Activated T-cell treated with anti-CD3 and anti-CD28 coated beads, Interleukin-2, amount 50 U/mL, for 72 hours (primary cell): ENCODE measurements around the gene IFNAR1. TPM values are rescaled to one million over a fixed set of nuclear protein-coding genes. Genes with fewer than 3 reads are reported as not detected.

ENCODE experiments used
- ATAC-seq, 2 donors: fragments of 150-1000 bp; cut with Tn5 transposase; replicated peaks in 1 of 2; 2 replicates each; pipeline ENCODE4 v1.10.0; 2021; ENCODE audit warnings: moderate library complexity in 2 of 2, mild to moderate bottlenecking in 1 of 2
- DNase-seq, 2 donors: peaks; one replicate each; pipeline ENCODE4 v3.0.0; 2021 to 2022; ENCODE audit warnings: mixed read lengths in 1 of 2
- H3K27ac Mint-ChIP-seq: one replicate; pipeline ENCODE4 v1.8.0; 2022; ENCODE audit warnings: mild to moderate bottlenecking, moderate library complexity, mixed read lengths
- H3K27me3 Mint-ChIP-seq: one replicate; pipeline ENCODE4 v1.8.0; 2022; ENCODE audit warnings: low read depth, mixed read lengths
- H3K36me3 Mint-ChIP-seq, 2 donors: one replicate each; pipeline ENCODE4 v1.8.0; 2022; ENCODE audit warnings: mixed read lengths in 2 of 2, mild to moderate bottlenecking in 1 of 2; ENCODE audit not compliant: insufficient read depth in 2 of 2
- H3K4me1 Mint-ChIP-seq: one replicate; pipeline ENCODE4 v1.8.0; 2022; ENCODE audit warnings: low read depth, mixed read lengths
- H3K4me3 Mint-ChIP-seq, 2 donors: one replicate each; pipeline ENCODE4 v1.8.0; 2022; ENCODE audit warnings: mild to moderate bottlenecking in 2 of 2, mixed read lengths in 2 of 2, moderate library complexity in 2 of 2
- H3K9me3 Mint-ChIP-seq, 2 donors: one replicate each; pipeline ENCODE4 v1.8.0; 2022; ENCODE audit warnings: mixed read lengths in 2 of 2
- total RNA-seq, 2 donors: library from RNA; stranded (reverse); gene quantifications; one replicate each; pipeline ENCODE4 v1.2.3, GENCODE V29; 2022

Gene IFNAR1
- total RNA-seq, 2 donors from 2014 or later: 28.2 to 29.1 TPM

GRCh38 chr21:33391656-33392055, 66.9 kb downstream of the IFNAR1 start:
- no peak overlapping the region for H3K4me3 Mint-ChIP-seq
- DNase-seq (no peak), ATAC-seq (no peak)
- H3K9me3 Mint-ChIP-seq: no peaks in the 10 kb centered on the region
- H3K36me3 Mint-ChIP-seq: no peaks in the 10 kb centered on the region
- H3K27ac Mint-ChIP-seq: no peak overlapping the region
- no peaks in the 10 kb centered on the region for H3K4me1 Mint-ChIP-seq
- H3K27me3 Mint-ChIP-seq: peaks cover 31% of the 10 kb centered on the region

GRCh38 chr21:33392284-33392985, 67.7 kb downstream of the IFNAR1 start:
- no peak overlapping the region for H3K4me3 Mint-ChIP-seq

DNA sequence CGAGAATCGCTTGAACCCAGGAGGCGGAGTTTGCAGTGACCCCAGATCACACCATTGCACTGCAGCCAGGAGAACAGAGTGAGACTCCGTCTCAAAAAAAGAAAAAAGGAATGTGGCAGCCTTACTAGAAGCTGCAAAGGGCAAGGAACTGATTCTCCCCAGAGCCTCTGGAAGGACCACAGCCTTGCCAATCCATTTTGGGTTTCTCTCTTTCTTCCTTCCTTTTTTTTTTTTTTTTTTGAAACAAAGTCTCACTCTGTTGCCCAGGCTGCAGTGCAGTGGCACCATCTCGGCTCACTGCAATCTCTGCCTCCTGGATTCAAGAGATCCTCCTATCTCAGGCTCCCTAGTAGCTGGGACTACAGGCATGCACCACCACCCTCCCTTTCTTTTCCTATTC, 68.6 kb downstream of the IFNAR1 start:
- H3K4me3 Mint-ChIP-seq: no peak overlapping the region
- H3K36me3 Mint-ChIP-seq: no peaks in the 10 kb centered on the region
- H3K4me1 Mint-ChIP-seq: no peaks in the 10 kb centered on the region
- peaks cover 27% of the 10 kb centered on the region for H3K27me3 Mint-ChIP-seq
- no peak for DNase-seq
- no peak for ATAC-seq
- no peak overlapping the region for H3K27ac Mint-ChIP-seq
- no peaks in the 10 kb centered on the region for H3K9me3 Mint-ChIP-seq

More at GRCh38 chr21:33392284-33392985, 67.7 kb downstream of the IFNAR1 start:
- Mint-ChIP-seq H3K9me3 (no peaks in the 10 kb centered on the region), H3K36me3 (no peaks in the 10 kb centered on the region), H3K4me1 (no peaks in the 10 kb centered on the region), H3K27ac (peak overlapping the region; percentile 14), H3K27me3 (peaks cover 31% of the 10 kb centered on the region)
- ATAC-seq: no peak
- no peak for DNase-seq

DNA sequence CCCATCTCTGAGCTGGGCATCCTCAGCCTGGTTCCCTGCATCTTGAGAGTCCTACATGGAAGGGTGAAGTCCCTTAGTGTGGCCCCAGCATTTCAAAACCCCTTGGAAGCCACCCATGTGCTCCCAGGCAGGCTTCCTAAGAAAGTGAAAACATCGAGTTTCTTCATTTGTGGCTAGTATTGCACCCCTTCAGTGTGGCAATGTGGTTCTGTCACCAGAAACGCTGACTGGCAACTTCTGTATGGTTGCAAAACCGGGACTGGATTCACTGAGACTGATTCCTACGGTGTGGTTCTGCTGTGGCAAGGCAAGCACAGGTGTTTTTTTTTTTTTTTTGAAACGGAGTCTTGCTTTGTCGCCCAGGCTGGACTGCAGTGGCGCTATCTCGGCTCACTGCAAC, 69.5 kb downstream of the IFNAR1 start:
- H3K36me3 Mint-ChIP-seq: no peaks in the 10 kb centered on the region

GRCh38 chr21:33395891-33396331, 71.1 kb downstream of the IFNAR1 start:
- DNase-seq (no peak), ATAC-seq (no peak)
- no peaks in the 10 kb centered on the region for H3K36me3 Mint-ChIP-seq
- peaks cover 0 to under 1% of the 10 kb centered on the region in 2 donors for H3K9me3 Mint-ChIP-seq
- H3K4me1 Mint-ChIP-seq: peaks cover 4% of the 10 kb centered on the region
- H3K27ac Mint-ChIP-seq: no peak overlapping the region
- peaks cover 12% of the 10 kb centered on the region for H3K27me3 Mint-ChIP-seq
- no peak overlapping the region for H3K4me3 Mint-ChIP-seq

More for the DNA sequence above, 69.5 kb downstream of the IFNAR1 start:
- ATAC-seq (no peak), DNase-seq (no peak)
- H3K9me3 Mint-ChIP-seq: no peaks in the 10 kb centered on the region
- H3K27me3 Mint-ChIP-seq: peaks cover 24% of the 10 kb centered on the region
- no peaks in the 10 kb centered on the region for H3K4me1 Mint-ChIP-seq
- H3K27ac Mint-ChIP-seq: no peak overlapping the region
- H3K4me3 Mint-ChIP-seq: no peak overlapping the region

- no peak overlapping the region for H3K27ac Mint-ChIP-seq
- H3K27me3 Mint-ChIP-seq: peaks cover 17% of the 10 kb centered on the region
- peaks cover 0 to 1% of the 10 kb centered on the region in 2 donors for H3K9me3 Mint-ChIP-seq
- ATAC-seq (no peak), DNase-seq (no peak)
- peaks cover 7% of the 10 kb centered on the region for H3K4me1 Mint-ChIP-seq
- no peaks in the 10 kb centered on the region for H3K36me3 Mint-ChIP-seq
- H3K4me3 Mint-ChIP-seq: no peak overlapping the region
Observed at GRCh38 chr21:33396436-33396835, 71.7 kb downstream of the IFNAR1 start.

DNA sequence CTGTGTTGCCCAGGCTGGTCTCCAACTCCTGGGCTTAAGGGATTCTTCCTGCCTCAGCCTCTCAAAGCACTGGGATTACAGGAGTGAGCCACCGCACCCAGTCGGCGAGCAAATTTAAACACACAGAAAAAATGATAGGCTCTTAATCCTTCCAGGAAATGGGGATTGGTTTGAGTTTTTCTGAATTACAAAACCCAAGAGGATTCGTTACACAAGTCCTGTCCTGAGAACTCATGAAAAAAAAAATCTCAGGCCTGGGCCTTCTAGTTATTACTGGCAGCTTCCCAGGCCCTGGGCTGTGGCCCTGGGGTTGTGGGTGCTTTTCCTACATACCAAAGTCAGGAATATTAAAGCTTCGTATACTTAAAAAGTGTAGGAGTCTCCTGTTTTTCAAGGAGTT, 72.2 kb downstream of the IFNAR1 start:
- H3K36me3 Mint-ChIP-seq: no peaks in the 10 kb centered on the region
- no peak for ATAC-seq
- DNase-seq: no peak
- H3K9me3 Mint-ChIP-seq: peaks cover 0 to 1% of the 10 kb centered on the region in 2 donors
- H3K4me3 Mint-ChIP-seq: no peak overlapping the region
- no peak overlapping the region for H3K27ac Mint-ChIP-seq
- peaks cover 7% of the 10 kb centered on the region for H3K4me1 Mint-ChIP-seq
- peaks cover 16% of the 10 kb centered on the region for H3K27me3 Mint-ChIP-seq

GRCh38 chr21:33397717-33398116, 72.9 kb downstream of the IFNAR1 start:
- no peak for DNase-seq
- Mint-ChIP-seq H3K36me3 (no peaks in the 10 kb centered on the region), H3K4me3 (no peak overlapping the region), H3K9me3 (peaks cover 0 to 1% of the 10 kb centered on the region in 2 donors), H3K4me1 (peaks cover 7% of the 10 kb centered on the region), H3K27me3 (peaks cover 9% of the 10 kb centered on the region), H3K27ac (no peak overlapping the region)
- ATAC-seq: no peak

DNA sequence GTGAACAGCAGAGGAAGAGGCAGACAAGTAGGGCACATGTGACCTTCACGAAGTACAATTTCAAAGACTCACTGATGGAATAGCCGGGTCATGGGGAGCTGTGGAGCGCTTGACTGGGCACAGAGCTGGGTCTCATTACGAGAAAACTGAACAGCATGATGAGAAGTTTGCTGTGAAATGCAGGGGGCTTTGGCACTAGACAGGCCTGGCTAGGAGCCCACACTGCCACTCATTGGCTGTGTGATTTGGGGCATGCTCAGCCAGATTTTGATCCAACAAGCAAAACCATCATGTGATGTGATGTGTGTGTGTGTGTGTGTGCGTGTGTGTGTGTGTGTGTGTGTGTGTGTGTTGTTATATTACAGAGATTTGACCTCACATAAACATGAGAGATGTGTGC, 73.6 kb downstream of the IFNAR1 start:
- ATAC-seq: no peak

GRCh38 chr21:33401630-33401992, 76.8 kb downstream of the IFNAR1 start:
- ATAC-seq (no peak), DNase-seq (no peak)
- Mint-ChIP-seq H3K27me3 (peaks cover 6% of the 10 kb centered on the region), H3K4me3 (no peak overlapping the region), H3K9me3 (peaks cover 0 to 1% of the 10 kb centered on the region in 2 donors), H3K27ac (no peak overlapping the region), H3K36me3 (peaks cover 5 to 7% of the 10 kb centered on the region in 2 donors), H3K4me1 (peaks cover 34% of the 10 kb centered on the region)

More for the DNA sequence above, 73.6 kb downstream of the IFNAR1 start:
- Mint-ChIP-seq H3K27me3 (peaks cover 6% of the 10 kb centered on the region), H3K27ac (no peak overlapping the region), H3K4me1 (peaks cover 7% of the 10 kb centered on the region), H3K4me3 (no peak overlapping the region), H3K36me3 (no peaks in the 10 kb centered on the region), H3K9me3 (peaks cover 0 to 1% of the 10 kb centered on the region in 2 donors)
- no peak for DNase-seq

DNA sequence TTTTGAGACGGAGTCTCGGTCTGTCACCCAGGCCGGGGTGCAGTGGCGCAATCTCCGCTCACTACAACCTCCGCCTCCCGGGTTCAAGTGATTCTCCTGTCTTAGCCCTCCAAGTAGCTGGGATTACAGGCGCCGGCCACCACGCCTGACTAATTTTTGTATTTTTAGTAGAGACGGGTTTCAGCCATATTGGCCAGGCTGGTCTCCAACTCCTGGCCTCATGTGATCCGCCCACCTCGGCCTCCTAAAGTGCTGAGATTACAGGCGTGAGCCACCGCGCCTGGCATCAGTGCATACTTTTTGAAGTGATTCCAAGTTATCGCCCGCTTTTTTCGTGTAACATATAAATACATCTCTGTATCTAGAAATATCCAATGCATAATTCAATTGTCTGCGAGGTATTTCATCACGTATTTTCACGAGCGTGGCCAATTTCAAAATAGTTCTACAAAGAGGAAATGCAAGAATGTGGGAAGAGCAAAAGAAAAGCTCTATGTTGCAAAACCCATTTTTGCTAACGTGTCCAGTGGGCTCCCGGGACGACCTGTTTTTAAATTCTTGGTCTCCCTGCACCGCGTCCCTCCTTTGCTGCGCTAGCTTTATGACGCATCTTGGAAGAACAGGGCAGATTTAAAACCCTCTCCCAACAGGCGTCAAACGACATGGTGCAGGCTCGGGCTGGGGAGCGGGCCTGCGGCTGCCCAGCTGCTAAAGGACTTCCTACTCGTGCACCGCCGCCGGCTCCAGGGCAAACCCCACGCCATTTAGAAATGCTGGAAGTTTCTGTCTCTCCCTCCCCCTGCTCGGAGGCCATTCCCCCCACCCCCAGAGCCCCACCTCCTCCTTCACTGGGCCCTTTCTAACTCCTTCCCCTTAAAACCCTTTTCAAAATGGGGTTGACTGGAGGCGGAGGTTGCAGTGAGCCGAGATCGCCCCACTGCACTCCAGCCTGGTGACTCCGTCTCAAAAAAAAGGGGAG, 77.5 kb downstream of the IFNAR1 start:
- H3K27me3 Mint-ChIP-seq: peaks cover 6% of the 10 kb centered on the region

DNA sequence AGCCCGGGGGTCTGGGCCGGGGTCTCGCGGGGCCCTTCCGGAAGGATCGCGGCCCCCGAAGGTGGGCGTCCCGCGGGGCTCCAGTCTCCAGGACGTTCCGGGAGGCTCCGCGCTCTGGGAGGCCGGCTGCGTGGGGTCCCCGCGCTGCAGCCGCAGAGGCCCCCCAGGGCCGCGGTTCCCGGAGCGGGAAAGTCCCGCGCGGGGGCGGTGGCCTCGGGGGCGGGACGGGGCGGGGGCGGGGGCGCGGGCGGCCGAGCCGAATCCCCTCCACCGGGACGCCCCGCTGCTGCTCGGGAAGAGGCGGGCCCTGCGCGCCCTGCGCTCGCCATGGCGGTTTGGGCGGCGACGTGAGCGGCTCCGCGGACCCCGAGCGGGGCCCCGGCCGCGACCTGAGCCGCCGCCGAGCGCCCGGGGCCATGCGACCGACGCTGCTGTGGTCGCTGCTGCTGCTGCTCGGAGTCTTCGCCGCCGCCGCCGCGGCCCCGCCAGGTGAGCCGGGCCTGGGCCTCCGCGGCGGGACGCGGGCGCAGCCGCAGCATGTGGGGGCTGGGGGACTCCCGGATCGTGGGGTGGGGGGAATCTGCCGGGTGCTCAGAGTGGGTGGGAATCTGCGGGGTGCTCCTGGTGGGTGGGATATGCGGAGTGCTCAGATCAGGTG, 78.5 kb downstream of the IFNAR1 start, which contains the start of gene IFNGR2:
Gene IFNGR2 (plus strand): TSS at position 286 of the 658 bp plus-strand sequence. CDS start 131 bp downstream, at position 417.
- peak within 1 kb of the TSS; percentile 88 for H3K27ac Mint-ChIP-seq
- DNase-seq (peak; percentile 46 to 54), ATAC-seq (peak; percentile 61 to 63)
- peaks cover 43% of the 10 kb centered on the region for H3K4me1 Mint-ChIP-seq
- H3K9me3 Mint-ChIP-seq: peaks cover 0 to 1% of the 10 kb centered on the region in 2 donors
- H3K27me3 Mint-ChIP-seq: peaks cover 6% of the 10 kb centered on the region
- H3K36me3 Mint-ChIP-seq: peaks cover 5 to 7% of the 10 kb centered on the region in 2 donors
- H3K4me3 Mint-ChIP-seq: peak within 1 kb of the TSS; percentile 96 to 98

More for the DNA sequence above, 77.5 kb downstream of the IFNAR1 start:
- H3K27ac Mint-ChIP-seq: no peak overlapping the region
- peak overlapping the region; percentile 56 to 73 for H3K4me3 Mint-ChIP-seq
- no peak for DNase-seq
- no peak for ATAC-seq
- peaks cover 5 to 7% of the 10 kb centered on the region in 2 donors for H3K36me3 Mint-ChIP-seq
- H3K9me3 Mint-ChIP-seq: peaks cover 0 to 1% of the 10 kb centered on the region in 2 donors
- peaks cover 41% of the 10 kb centered on the region for H3K4me1 Mint-ChIP-seq
